ENCODE data around the gene PTPN3. TPM values are rescaled to one million over a fixed set of nuclear protein-coding genes. Genes with fewer than 3 reads are reported as not detected.
A peak's percentile ranks its signal among the peaks of the same experiment; 100 is the strongest.

Gene PTPN3
- total RNA-seq, 3 donors from 2014 or later: 13.2 to 30.3 (median 25.8) TPM

DNA sequence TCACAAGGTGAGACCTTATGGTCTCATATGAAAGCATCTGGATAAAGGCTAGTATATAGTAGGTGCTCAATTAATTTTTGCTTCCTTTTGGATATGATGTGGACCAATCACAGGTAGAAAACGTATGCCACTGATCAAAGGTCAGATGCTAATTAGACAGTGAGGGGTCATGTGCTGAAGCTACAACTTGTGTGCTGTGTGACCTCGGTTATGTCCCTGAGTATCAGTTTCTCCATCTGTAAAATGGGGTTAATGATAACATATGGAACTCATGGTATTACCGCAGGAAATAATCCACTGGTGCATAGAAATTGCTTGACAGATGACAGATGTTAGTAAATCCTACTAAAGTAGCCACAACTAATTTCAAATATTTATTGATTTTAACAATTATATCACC lies 62.0 kb downstream of the PTPN3 start:
- Histone ChIP-seq H3K4me3 (no peak overlapping the region), H3K9me3 (no peaks in the 10 kb centered on the region), H3K36me3 (ENCODE audit: low read depth) (no peaks in the 10 kb centered on the region), H3K4me1 (ENCODE audit: low read depth) (no peaks in the 10 kb centered on the region)
- DNase-seq (no peak), ATAC-seq (no peak)
- intact Hi-C loops (cut with DNase I, micrococcal nuclease): no loop called here
- TF ChIP-seq CTCF (IDR thresholded peaks at IDR 0.05): no peak

DNA sequence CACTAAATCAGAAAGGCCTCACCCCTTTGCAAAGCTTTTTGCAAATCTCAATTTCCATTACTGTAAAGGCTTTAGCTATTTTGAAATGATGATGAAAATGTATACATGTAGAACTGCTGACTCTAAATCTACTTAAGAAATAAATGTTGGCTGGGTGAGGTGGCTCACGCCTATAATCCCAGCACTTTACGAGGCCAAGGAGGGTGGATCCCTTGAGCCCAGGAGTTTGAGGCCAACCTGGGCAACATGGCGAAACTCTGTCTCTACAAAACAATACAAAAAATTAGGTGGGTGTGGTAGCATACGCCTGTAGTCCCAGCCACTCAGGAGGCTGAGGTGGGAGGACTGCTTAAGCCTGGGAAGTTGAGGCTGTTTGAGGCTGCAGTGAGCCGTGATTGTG lies 64.6 kb downstream of the PTPN3 start:
- no peaks in the 10 kb centered on the region for H3K4me1 ChIP-seq (ENCODE audit: low read depth)
- intact Hi-C loops (cut with DNase I, micrococcal nuclease): no loop called here
- TF ChIP-seq CTCF (IDR thresholded peaks at IDR 0.05): no peak
- H3K9me3 ChIP-seq: no peaks in the 10 kb centered on the region
- DNase-seq: peak in 1 of 3 donors; percentile 11
- peak; percentile 29 for ATAC-seq
- no peaks in the 10 kb centered on the region for H3K36me3 ChIP-seq (ENCODE audit: low read depth)
- H3K4me3 ChIP-seq: no peak overlapping the region

DNA sequence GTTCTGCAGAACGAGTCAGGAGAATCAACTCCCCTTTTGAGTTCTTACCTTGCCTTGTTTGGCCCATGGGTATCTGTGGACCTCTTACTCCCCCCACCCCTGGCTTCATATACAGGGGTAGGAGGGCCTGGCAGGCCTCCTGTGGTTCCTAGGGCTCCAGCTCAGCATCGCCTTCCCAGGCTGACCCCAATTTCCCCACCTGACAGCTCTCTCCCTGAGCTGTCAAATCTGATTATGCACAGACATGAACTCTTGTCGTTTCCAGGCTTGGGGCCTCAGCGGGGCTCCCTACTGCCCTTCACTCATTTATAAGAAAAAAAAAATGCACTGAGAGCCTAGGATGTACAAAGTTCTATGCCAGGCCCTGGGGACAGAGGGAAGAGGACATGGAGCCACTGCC lies 67.9 kb downstream of the PTPN3 start:
- DNase-seq (no peak), ATAC-seq (no peak)
- Histone ChIP-seq H3K9me3 (no peaks in the 10 kb centered on the region), H3K36me3 (ENCODE audit: low read depth) (no peaks in the 10 kb centered on the region), H3K4me1 (ENCODE audit: low read depth) (no peaks in the 10 kb centered on the region), H3K4me3 (no peak overlapping the region)
- no peak for TF ChIP-seq CTCF (IDR thresholded peaks at IDR 0.05)
- intact Hi-C loops (cut with DNase I, micrococcal nuclease): no loop called here

GRCh38 chr9:109428854-109429253 lies 69.3 kb downstream of the PTPN3 start:
- no peak overlapping the region for H3K4me3 ChIP-seq
- ATAC-seq: no peak
- no peaks in the 10 kb centered on the region for H3K9me3 ChIP-seq
- DNase-seq: no peak
- intact Hi-C loops (cut with DNase I, micrococcal nuclease): no loop called here
- H3K4me1 ChIP-seq (ENCODE audit: low read depth): no peaks in the 10 kb centered on the region
- no peaks in the 10 kb centered on the region for H3K36me3 ChIP-seq (ENCODE audit: low read depth)
- TF ChIP-seq CTCF (IDR thresholded peaks at IDR 0.05): no peak

- TF ChIP-seq CTCF (IDR thresholded peaks at IDR 0.05): no peak
- DNase-seq (no peak), ATAC-seq (no peak)
- H3K4me3 ChIP-seq: no peak overlapping the region
- H3K36me3 ChIP-seq (ENCODE audit: low read depth): no peaks in the 10 kb centered on the region
- intact Hi-C loops (cut with DNase I, micrococcal nuclease): no loop called here
- H3K4me1 ChIP-seq (ENCODE audit: low read depth): no peaks in the 10 kb centered on the region
- no peaks in the 10 kb centered on the region for H3K9me3 ChIP-seq
Measured at GRCh38 chr9:109427886-109428285, 70.2 kb downstream of the PTPN3 start.
